IMR-90 (cell line): ENCODE measurements around the gene CPA3. TPM values are rescaled to one million over a fixed set of nuclear protein-coding genes. Genes with fewer than 3 reads are reported as not detected.

ENCODE experiments used
- ATAC-seq: fragments of 200-7000 bp; cut with Tn5 transposase; 2 replicates; pipeline ENCODE4 v1.9.1; 2020; ENCODE audit warnings: low read depth, mild to moderate bottlenecking, moderate library complexity
- BruUV-seq: library from RNA; stranded (reverse); fragments of 400-500 nt; replicated peaks from 2 replicates; lab custom pipeline; 2021; lab: Mats Ljungman, UMichigan
- CTCF ChIA-PET: fragments of 300-600 bp; formaldehyde crosslinking; extraction: SDS; loops from one replicate; lab custom pipeline; 2021; ENCODE audit warnings: antibody characterized with exemption; lab: Yijun Ruan, JAX
- POLR2A ChIA-PET: fragments of 300-600 bp; sonication (Branson Sonifier 250); formaldehyde crosslinking; loops from one replicate; lab custom pipeline; 2022; ENCODE audit warnings: antibody characterized with exemption; ENCODE audit not compliant: unreplicated experiment; lab: Charles Lee
- DNase-seq: peaks from one replicate; pipeline ENCODE4 v3.0.0; 2013
- H2AFZ ChIP-seq: replicated peaks from 2 replicates; pipeline ENCODE3; 2013; ENCODE audit warnings: low read length, mild to moderate bottlenecking; ENCODE audit not compliant: poor library complexity
- H2AK5ac ChIP-seq: 2 replicates; pipeline ENCODE4 v1.6.1; 2013; ENCODE audit warnings: low read depth, low read length, inconsistent platforms
- H2AK9ac ChIP-seq: replicated peaks from 2 replicates; pipeline ENCODE3; 2013; ENCODE audit warnings: mild to moderate bottlenecking, low read depth, low read length, moderate library complexity; ENCODE audit not compliant: poor library complexity
- H2BK120ac ChIP-seq: 2 replicates; pipeline ENCODE4 v1.6.1; 2013; ENCODE audit warnings: low read depth, low read length, inconsistent platforms
- H2BK15ac ChIP-seq: 3 replicates; pipeline ENCODE4 v1.6.1; 2013; ENCODE audit warnings: low read depth, low read length, inconsistent platforms
- H2BK20ac ChIP-seq: 2 replicates; pipeline ENCODE4 v1.6.1; 2013; ENCODE audit warnings: low read depth, mild to moderate bottlenecking, inconsistent platforms, low read length, moderate library complexity
- H2BK5ac ChIP-seq: 2 replicates; pipeline ENCODE4 v1.6.1; 2013; ENCODE audit warnings: mild to moderate bottlenecking, low read depth, low read length, inconsistent platforms; ENCODE audit not compliant: poor library complexity, severe bottlenecking
- H3K14ac ChIP-seq: replicated peaks from 2 replicates; pipeline ENCODE4 v1.6.1; 2013; ENCODE audit warnings: low read depth, low read length, inconsistent platforms
- H3K18ac ChIP-seq: 2 replicates; pipeline ENCODE4 v1.6.1; 2013; ENCODE audit warnings: low read depth, low read length, control low read depth
- H3K23ac ChIP-seq: 2 replicates; pipeline ENCODE4 v1.6.1; 2013; ENCODE audit warnings: low read depth, low read length, inconsistent platforms
- H3K27ac ChIP-seq: 2 replicates; pipeline ENCODE4 v1.5.1; 2013; ENCODE audit warnings: mild to moderate bottlenecking, control low read depth, low read length; ENCODE audit not compliant: insufficient read depth
- H3K27me3 ChIP-seq: 2 replicates; pipeline ENCODE4 v1.6.1; 2013; ENCODE audit warnings: low read length; ENCODE audit not compliant: control insufficient read depth, insufficient read depth
- H3K36me3 ChIP-seq: 2 replicates; pipeline ENCODE4 v1.6.1; 2013; ENCODE audit warnings: low read length, mixed read lengths; ENCODE audit not compliant: control insufficient read depth, insufficient read depth
- H3K4ac ChIP-seq: 2 replicates; pipeline ENCODE4 v1.6.1; 2013; ENCODE audit warnings: low read depth, low read length, inconsistent platforms
- H3K4me1 ChIP-seq: 2 replicates; pipeline ENCODE4 v1.6.1; 2013; ENCODE audit warnings: low read length, mixed read lengths; ENCODE audit not compliant: control insufficient read depth, insufficient read depth
- H3K4me2 ChIP-seq: 2 replicates; pipeline ENCODE4 v1.6.1; 2013; ENCODE audit warnings: low read depth, mild to moderate bottlenecking, control low read depth, low read length, moderate library complexity
- H3K4me3 ChIP-seq: 2 replicates; pipeline ENCODE4 v1.5.1; 2013; ENCODE audit warnings: low read depth, mild to moderate bottlenecking, control low read depth, low read length, moderate library complexity; ENCODE audit not compliant: insufficient read depth
- H3K56ac ChIP-seq: 2 replicates; pipeline ENCODE4 v1.6.1; 2013; ENCODE audit warnings: low read length, inconsistent platforms; ENCODE audit not compliant: insufficient read depth; ENCODE audit errors: extremely low read depth
- H3K79me1 ChIP-seq, 2 experiments: 2 replicates each; pipeline ENCODE4 v1.6.1; 2013; ENCODE audit warnings: low read length in 2 of 2, inconsistent platforms in 1 of 2, low read depth in 1 of 2
- H3K9ac ChIP-seq: 2 replicates; pipeline ENCODE4 v1.6.1; 2013; ENCODE audit warnings: low read depth, low read length, control low read depth
- H3K9me1 ChIP-seq: 2 replicates; pipeline ENCODE4 v1.6.1; 2013; ENCODE audit warnings: low read length, inconsistent platforms; ENCODE audit not compliant: insufficient read depth
- H3K9me3 ChIP-seq: 2 replicates; pipeline ENCODE4 v1.6.1; 2013; ENCODE audit warnings: low read length; ENCODE audit not compliant: control insufficient read depth, insufficient read depth
- H4K20me1 ChIP-seq: 2 replicates; pipeline ENCODE4 v1.6.1; 2013; ENCODE audit warnings: low read length, inconsistent platforms; ENCODE audit not compliant: insufficient read depth
- H4K5ac ChIP-seq: 2 replicates; pipeline ENCODE4 v1.6.1; 2013; ENCODE audit warnings: mild to moderate bottlenecking, low read depth, low read length, control low read depth
- H4K8ac ChIP-seq, 2 experiments: 2 replicates each; pipeline ENCODE4 v1.6.1; 2013; ENCODE audit warnings: low read depth in 2 of 2, low read length in 2 of 2, control low read depth in 1 of 2, inconsistent platforms in 1 of 2
- H4K91ac ChIP-seq: 2 replicates; pipeline ENCODE4 v1.6.1; 2013; ENCODE audit warnings: low read depth, low read length, inconsistent platforms; ENCODE audit not compliant: insufficient read depth
- FOS ChIP-seq: fragments of 150-350 bp; IDR thresholded peaks from 2 replicates; pipeline ENCODE4 v1.6.1; 2016; ENCODE audit warnings: low read depth, low read length
- MXI1 ChIP-seq: IDR thresholded peaks from 2 replicates; pipeline ENCODE4 v1.6.1; 2012; ENCODE audit warnings: low read depth, mild to moderate bottlenecking, low read length, moderate library complexity, borderline replicate concordance
- POLR2A ChIP-seq: IDR thresholded peaks from 2 replicates; pipeline ENCODE4 v1.6.1; 2012; ENCODE audit warnings: mild to moderate bottlenecking, low read depth, low read length
- RAD21 ChIP-seq: IDR thresholded peaks from 2 replicates; pipeline ENCODE4 v1.6.1; 2012; ENCODE audit warnings: low read length, improper control_type of control experiment
- RCOR1 ChIP-seq: IDR thresholded peaks from 2 replicates; pipeline ENCODE4 v1.6.1; 2012; ENCODE audit warnings: mild to moderate bottlenecking, low read length, improper control_type of control experiment; ENCODE audit not compliant: insufficient replicate concordance
- SMC3 ChIP-seq: fragments of 150-350 bp; IDR thresholded peaks from 2 replicates; pipeline ENCODE4 v1.6.1; 2016; ENCODE audit warnings: low read depth, mild to moderate bottlenecking, antibody characterized with exemption, low read length, moderate library complexity
- dilution Hi-C: fragments of 300-500 bp; cut with HindIII; formaldehyde crosslinking; loops from one replicate; pipeline ENCODE4 v1.14.3; 2018; ENCODE audit warnings: low sequenced_read_pairs; ENCODE audit not compliant: unreplicated experiment
- in situ Hi-C: fragments of 300-500 bp; cut with MboI; formaldehyde crosslinking; loops from 3 replicates; pipeline ENCODE4 v1.14.3; 2019; ENCODE audit warnings: low sequenced_read_pairs, inconsistent platforms, mixed read lengths
- intact Hi-C: fragments of 100-400 bp; cut with micrococcal nuclease; formaldehyde crosslinking; loops from 2 replicates; pipeline ENCODE4 v1.10.0; 2022
- polyA plus RNA-seq, 3 experiments: library from polyadenylated mRNA; depleted of rRNA; stranded (reverse); fragments of >200 nt; gene quantifications; 2 replicates each; pipeline ENCODE4 v1.2.3, GENCODE V29; 2012; ENCODE audit warnings: low replicate concordance in 1 of 3
- total RNA-seq: library from RNA; depleted of rRNA; stranded (reverse); fragments of >200 nt; gene quantifications from 2 replicates; pipeline ENCODE4 v1.2.3, GENCODE V29; 2012
- TF ChIP-seq, protein P1 (sequence below): fragments of 150-350 bp; IDR thresholded peaks from 2 replicates; pipeline ENCODE4 v1.6.1; 2017; ENCODE audit warnings: mild to moderate bottlenecking, antibody characterized with exemption, low read length, low read depth

Gene CPA3
- total and polyA plus RNA-seq, 2 of the 4 experiments (the other 2 are of a cell fraction), result 0.07 TPM; not detected in 1

DNA sequence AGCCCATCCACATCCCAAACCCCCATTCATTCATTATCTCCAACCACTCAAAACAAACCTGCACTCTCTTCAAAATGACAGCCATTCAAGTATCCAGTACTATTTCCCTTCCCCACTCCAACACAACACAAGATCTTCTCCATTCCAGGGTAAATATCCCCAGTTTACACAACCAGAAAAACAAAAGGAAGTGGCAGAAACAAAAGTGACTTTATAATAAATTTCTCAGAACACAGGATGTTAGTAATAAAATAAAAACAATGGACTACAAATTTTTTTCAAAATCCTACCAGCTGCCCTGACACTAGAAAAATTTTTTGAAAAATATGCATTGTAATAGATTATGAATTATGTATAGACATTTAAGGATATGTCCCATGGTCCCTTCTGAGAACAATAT is 14.2 kb downstream of the CPA3 start:
- POLR2A ChIA-PET, result no interaction called here
- no peak overlapping the region for H2BK5ac ChIP-seq
- no peak overlapping the region for H3K18ac ChIP-seq

More for the DNA sequence above, 14.2 kb downstream of the CPA3 start:
- no TSS peak for BruUV-seq
- Histone ChIP-seq H3K4me3 (no peak overlapping the region), H3K9ac (no peak overlapping the region), H4K8ac (no peak overlapping the region), H3K4me1 (peaks cover 1% of the 10 kb centered on the region), H3K14ac (no peak overlapping the region), H3K36me3 (no peaks in the 10 kb centered on the region), H3K4ac (no peak overlapping the region), H2BK20ac (no peak overlapping the region), H3K27me3 (no peaks in the 10 kb centered on the region), H2AK5ac (no peak overlapping the region), H3K4me2 (no peak overlapping the region), H4K5ac (no peak overlapping the region), H2BK15ac (no peak overlapping the region), H3K9me3 (no peaks in the 10 kb centered on the region), H3K56ac (no peak overlapping the region), H2AFZ (no peak overlapping the region), H2AK9ac (no peak overlapping the region), H3K23ac (no peak overlapping the region), H4K91ac (no peak overlapping the region), H3K9me1 (0 out of 2 replicates have a peak, but pooled peaks cover 3% of the 10 kb centered on the region), H3K27ac (no peak overlapping the region), H4K20me1 (no peaks in the 10 kb centered on the region), H2BK120ac (no peak overlapping the region), H3K79me1 (no peaks in the 10 kb centered on the region)
- dilution Hi-C loops (no loop called here), in situ Hi-C loops (no loop called here), intact Hi-C loops (no loop called here)
- CTCF ChIA-PET, result no interaction called here
- TF ChIP-seq, protein P1, sequence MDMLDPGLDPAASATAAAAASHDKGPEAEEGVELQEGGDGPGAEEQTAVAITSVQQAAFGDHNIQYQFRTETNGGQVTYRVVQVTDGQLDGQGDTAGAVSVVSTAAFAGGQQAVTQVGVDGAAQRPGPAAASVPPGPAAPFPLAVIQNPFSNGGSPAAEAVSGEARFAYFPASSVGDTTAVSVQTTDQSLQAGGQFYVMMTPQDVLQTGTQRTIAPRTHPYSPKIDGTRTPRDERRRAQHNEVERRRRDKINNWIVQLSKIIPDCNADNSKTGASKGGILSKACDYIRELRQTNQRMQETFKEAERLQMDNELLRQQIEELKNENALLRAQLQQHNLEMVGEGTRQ, result no peak
- TF ChIP-seq RAD21 (no peak), POLR2A (no peak), RCOR1 (no peak), SMC3 (no peak), FOS (no peak), MXI1 (no peak)
- no peak for DNase-seq
- no peak for ATAC-seq
